Measurements from ENCODE around the gene PATZ1. TPM values are rescaled to one million over a fixed set of nuclear protein-coding genes. Genes with fewer than 3 reads are reported as not detected.
"Not testable (repeated sequence)": the region's sequence is repeated elsewhere in the genome, so short reads cannot be mapped to it uniquely, and the experiment has no call there.

The PATZ1 gene
- polyA plus RNA-seq (ENCODE audit: insufficient read length in 3 of 3): 10 to 100 TPM; 78.5 to 84.4 (median 81.1) TPM
- long read RNA-seq, donor 1, transcript PATZ1-205 (2 exons, 1,702 nt): minor isoform, 5 of 32 reads
- long read RNA-seq, donor 1, transcript PATZ1-203 (4 exons, 3,638 nt): major isoform, 10 of 32 reads
- long read RNA-seq, donor 1, transcript PATZ1-201 (3 exons, 2,516 nt): minor isoform, 8 of 32 reads
- long read RNA-seq, donor 1, partial matches to known transcripts: 5 of 32 reads
- long read RNA-seq, donor 1, other reads (novel, unspliced or antisense): 0 of 32 reads
- long read RNA-seq, donor 2, transcript PATZ1-203 (4 exons, 3,638 nt): major isoform, 19 of 42 reads
- long read RNA-seq, donor 2, transcript PATZ1-204 (5 exons, 3,711 nt): minor isoform, 6 of 42 reads
- long read RNA-seq, donor 2, transcript PATZ1-205 (2 exons, 1,702 nt): minor isoform, 8 of 42 reads
- long read RNA-seq, donor 2, partial matches to known transcripts: 5 of 42 reads
- long read RNA-seq, donor 2, other reads (novel, unspliced or antisense): 0 of 42 reads
- long read RNA-seq, donor 3, transcript PATZ1-205 (2 exons, 1,702 nt): minor isoform, 8 of 27 reads
- long read RNA-seq, donor 3, transcript PATZ1-201 (3 exons, 2,516 nt): minor isoform, 7 of 27 reads
- long read RNA-seq, donor 3, transcript PATZ1-203 (4 exons, 3,638 nt): major isoform, 10 of 27 reads
- long read RNA-seq, donor 3, partial matches to known transcripts: 0 of 27 reads
- long read RNA-seq, donor 3, other reads (novel, unspliced or antisense): 0 of 27 reads
- long read RNA-seq, donor 4, transcript PATZ1-205 (2 exons, 1,702 nt): major isoform, 13 of 33 reads
- long read RNA-seq, donor 4, transcript PATZ1-203 (4 exons, 3,638 nt): minor isoform, 7 of 33 reads
- long read RNA-seq, donor 4, transcript PATZ1-201 (3 exons, 2,516 nt): minor isoform, 10 of 33 reads
- long read RNA-seq, donor 4, partial matches to known transcripts: 0 of 33 reads
- long read RNA-seq, donor 4, other reads (novel, unspliced or antisense): 0 of 33 reads
- long read RNA-seq, donor 5, transcript PATZ1-203 (4 exons, 3,638 nt): minor isoform, 5 of 39 reads
- long read RNA-seq, donor 5, transcript PATZ1-201 (3 exons, 2,516 nt): major isoform, 6 of 39 reads
- long read RNA-seq, donor 5, transcript PATZ1-205 (2 exons, 1,702 nt): minor isoform, 5 of 39 reads
- long read RNA-seq, donor 5, partial matches to known transcripts: 20 of 39 reads
- long read RNA-seq, donor 5, other reads (novel, unspliced or antisense): 0 of 39 reads
- long read RNA-seq, donor 6, transcript PATZ1-205 (2 exons, 1,702 nt): minor isoform, 7 of 33 reads
- long read RNA-seq, donor 6, transcript PATZ1-201 (3 exons, 2,516 nt): major isoform, 14 of 33 reads
- long read RNA-seq, donor 6, transcript PATZ1-203 (4 exons, 3,638 nt): minor isoform, 9 of 33 reads
- long read RNA-seq, donor 6, partial matches to known transcripts: 0 of 33 reads
- long read RNA-seq, donor 6, other reads (novel, unspliced or antisense): 0 of 33 reads
- long read RNA-seq, donor 7, transcript PATZ1-205 (2 exons, 1,702 nt): minor isoform, 8 of 52 reads
- long read RNA-seq, donor 7, transcript PATZ1-203 (4 exons, 3,638 nt): major isoform, 15 of 52 reads
- long read RNA-seq, donor 7, transcript PATZ1-201 (3 exons, 2,516 nt): minor isoform, 13 of 52 reads
- long read RNA-seq, donor 7, partial matches to known transcripts: 10 of 52 reads
- long read RNA-seq, donor 7, other reads (novel, unspliced or antisense): 5 of 52 reads
- long read RNA-seq, donor 8, transcript PATZ1-201 (3 exons, 2,516 nt): major isoform, 5 of 15 reads
- long read RNA-seq, donor 8, partial matches to known transcripts: 6 of 15 reads
- long read RNA-seq, donor 8, other reads (novel, unspliced or antisense): 0 of 15 reads
- long read RNA-seq, donor 9, transcript PATZ1-204 (5 exons, 3,711 nt): minor isoform, 5 of 49 reads
- long read RNA-seq, donor 9, transcript PATZ1-201 (3 exons, 2,516 nt): minor isoform, 10 of 49 reads
- long read RNA-seq, donor 9, transcript PATZ1-203 (4 exons, 3,638 nt): minor isoform, 7 of 49 reads
- long read RNA-seq, donor 9, transcript PATZ1-205 (2 exons, 1,702 nt): major isoform, 14 of 49 reads
- long read RNA-seq, donor 9, partial matches to known transcripts: 0 of 49 reads
- long read RNA-seq, donor 9, other reads (novel, unspliced or antisense): 8 of 49 reads
- long read RNA-seq, donor 10, transcript PATZ1-201 (3 exons, 2,516 nt): minor isoform, 7 of 33 reads
- long read RNA-seq, donor 10, transcript PATZ1-205 (2 exons, 1,702 nt): minor isoform, 9 of 33 reads
- long read RNA-seq, donor 10, transcript PATZ1-203 (4 exons, 3,638 nt): major isoform, 13 of 33 reads
- long read RNA-seq, donor 10, partial matches to known transcripts: 0 of 33 reads
- long read RNA-seq, donor 10, other reads (novel, unspliced or antisense): 0 of 33 reads
- long read RNA-seq, donor 11, transcript PATZ1-205 (2 exons, 1,702 nt): major isoform, 10 of 45 reads
- long read RNA-seq, donor 11, transcript PATZ1-201 (3 exons, 2,516 nt): minor isoform, 9 of 45 reads
- long read RNA-seq, donor 11, partial matches to known transcripts: 20 of 45 reads
- long read RNA-seq, donor 11, other reads (novel, unspliced or antisense): 0 of 45 reads
- long read RNA-seq, donor 12, transcript PATZ1-205 (2 exons, 1,702 nt): minor isoform, 11 of 46 reads
- long read RNA-seq, donor 12, transcript PATZ1-201 (3 exons, 2,516 nt): minor isoform, 10 of 46 reads
- long read RNA-seq, donor 12, transcript PATZ1-204 (5 exons, 3,711 nt): minor isoform, 6 of 46 reads
- long read RNA-seq, donor 12, transcript PATZ1-203 (4 exons, 3,638 nt): major isoform, 13 of 46 reads
- long read RNA-seq, donor 12, partial matches to known transcripts: 5 of 46 reads
- long read RNA-seq, donor 12, other reads (novel, unspliced or antisense): 0 of 46 reads
- long read RNA-seq, donor 13, transcript PATZ1-205 (2 exons, 1,702 nt): minor isoform, 6 of 24 reads
- long read RNA-seq, donor 13, transcript PATZ1-201 (3 exons, 2,516 nt): major isoform, 11 of 24 reads
- long read RNA-seq, donor 13, partial matches to known transcripts: 0 of 24 reads
- long read RNA-seq, donor 13, other reads (novel, unspliced or antisense): 0 of 24 reads
- long read RNA-seq, donor 14, transcript PATZ1-201 (3 exons, 2,516 nt): major isoform, 23 of 69 reads
- long read RNA-seq, donor 14, transcript PATZ1-203 (4 exons, 3,638 nt): minor isoform, 17 of 69 reads
- long read RNA-seq, donor 14, transcript PATZ1-205 (2 exons, 1,702 nt): minor isoform, 17 of 69 reads
- long read RNA-seq, donor 14, partial matches to known transcripts: 7 of 69 reads
- long read RNA-seq, donor 14, other reads (novel, unspliced or antisense): 0 of 69 reads
- long read RNA-seq, donor 15, transcript PATZ1-201 (3 exons, 2,516 nt): major isoform, 9 of 27 reads
- long read RNA-seq, donor 15, transcript PATZ1-205 (2 exons, 1,702 nt): minor isoform, 5 of 27 reads
- long read RNA-seq, donor 15, transcript PATZ1-203 (4 exons, 3,638 nt): minor isoform, 6 of 27 reads
- long read RNA-seq, donor 15, partial matches to known transcripts: 5 of 27 reads
- long read RNA-seq, donor 15, other reads (novel, unspliced or antisense): 0 of 27 reads
- long read RNA-seq, donor 16, transcript PATZ1-203 (4 exons, 3,638 nt): minor isoform, 5 of 23 reads
- long read RNA-seq, donor 16, transcript PATZ1-201 (3 exons, 2,516 nt): major isoform, 7 of 23 reads
- long read RNA-seq, donor 16, transcript PATZ1-205 (2 exons, 1,702 nt): major isoform, 7 of 23 reads
- long read RNA-seq, donor 16, partial matches to known transcripts: 0 of 23 reads
- long read RNA-seq, donor 16, other reads (novel, unspliced or antisense): 0 of 23 reads

- DNase-seq: peak; percentile 90
These were observed at the start of gene PATZ1 for GRCh38 chr22:31346255-31346732. Gene PATZ1, minus strand, starts transcription at chr22:31346346. Its CDS starts 744 bp downstream, at chr22:31345602.

- DNase-seq: no peak
These were observed 48.2 kb upstream of the PATZ1 start for GRCh38 chr22:31394326-31394725.

- no peak for DNase-seq
These were observed 47.7 kb upstream of the PATZ1 start for GRCh38 chr22:31393893-31394292.

- not testable (repeated sequence) for DNase-seq
These were observed 32.5 kb upstream of the PATZ1 start for GRCh38 chr22:31378651-31379050.

GRCh38 chr22:31378123-31378522 is 32.0 kb upstream of the PATZ1 start:
- no peak for DNase-seq

- no peak for DNase-seq
These were observed 31.5 kb upstream of the PATZ1 start for GRCh38 chr22:31377612-31378011.

- DNase-seq: no peak
These were observed 21.3 kb upstream of the PATZ1 start for GRCh38 chr22:31367426-31367825.

- DNase-seq: no peak
These were observed 17.8 kb upstream of the PATZ1 start for GRCh38 chr22:31363885-31364465.

GRCh38 chr22:31361743-31362142 is 15.6 kb upstream of the PATZ1 start:
- DNase-seq: no peak

GRCh38 chr22:31360029-31360428 is 13.9 kb upstream of the PATZ1 start:
- DNase-seq: no peak

GRCh38 chr22:31354515-31354914 is 8.4 kb upstream of the PATZ1 start:
- no peak for DNase-seq

- DNase-seq: peak; percentile 17
These were observed 4.3 kb upstream of the PATZ1 start for GRCh38 chr22:31350410-31350863.

GRCh38 chr22:31349960-31350359 is 3.8 kb upstream of the PATZ1 start:
- no peak for DNase-seq

- DNase-seq: no peak
These were observed 2.6 kb upstream of the PATZ1 start for GRCh38 chr22:31348766-31349165.

GRCh38 chr22:31348009-31348337 is 1.8 kb upstream of the PATZ1 start:
- DNase-seq: not testable (repeated sequence)
